Measurements from ENCODE around the gene EMILIN2. TPM values are rescaled to one million over a fixed set of nuclear protein-coding genes. Genes with fewer than 3 reads are reported as not detected.

The EMILIN2 gene
- total and polyA plus RNA-seq, 4 donors = 13.5 to 63.2 (median 36.0) TPM

DNA sequence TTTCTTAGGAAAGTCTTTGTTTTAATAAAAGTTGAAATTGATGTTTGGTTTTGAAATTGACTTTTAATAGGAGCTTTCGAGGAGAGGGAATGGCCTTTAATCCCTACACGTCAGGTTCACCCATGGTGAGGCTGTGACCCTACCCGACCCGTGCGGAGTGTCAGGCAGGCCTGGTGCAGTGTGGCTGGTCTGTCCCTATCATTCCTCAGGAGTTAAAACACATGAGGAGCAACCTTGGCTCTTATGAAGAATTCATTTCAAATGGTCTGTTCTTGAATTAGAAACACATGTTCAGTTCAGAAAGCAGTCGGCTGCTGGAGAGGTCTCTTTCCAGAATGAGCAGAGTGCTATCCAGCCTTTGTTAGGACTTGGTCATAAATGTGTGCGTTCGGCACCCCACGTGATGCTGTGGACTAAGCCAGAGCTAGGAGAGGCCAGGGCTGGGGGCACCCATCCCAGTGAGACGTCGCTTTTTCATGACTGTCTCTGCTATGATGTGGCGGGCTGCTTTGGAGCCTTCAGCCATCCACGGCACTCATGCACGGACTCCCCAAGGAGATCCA lies 54.7 kb downstream of the EMILIN2 start:
- H3K36me3 ChIP-seq (ENCODE audit: control insufficient read depth in 4 of 4, insufficient read depth in 4 of 4, low read length in 4 of 4) = no peaks in the 10 kb centered on the region
- no peaks in the 10 kb centered on the region for H3K27me3 ChIP-seq (ENCODE audit: control insufficient read depth in 3 of 3, insufficient read depth in 3 of 3, low read length in 2 of 3)
- no peaks in the 10 kb centered on the region for H3K9me3 ChIP-seq (ENCODE audit: control insufficient read depth in 4 of 4, insufficient read depth in 3 of 4, low read length in 3 of 4)
- ATAC-seq (ENCODE audit: insufficient read depth, low FRiP score) = no peak
- WGBS, 2 donors = 80 to 83% methylated on average over 14 of the region's 14 CpGs
- peaks cover 0 to 42% (median 24%) of the 10 kb centered on the region in 5 donors for H3K4me1 ChIP-seq (ENCODE audit: control insufficient read depth in 5 of 5, insufficient read depth in 5 of 5, low read length in 5 of 5)
- peak overlapping the region in 1 of 2 donors; percentile 28 for H3K27ac ChIP-seq (ENCODE audit: low read depth in 1 of 2, low read length in 1 of 2)
- no peak overlapping the region for H3K4me3 ChIP-seq
- DNase-seq = peak; percentile 78 to 93 (median 87)
- TF ChIP-seq, protein P1, sequence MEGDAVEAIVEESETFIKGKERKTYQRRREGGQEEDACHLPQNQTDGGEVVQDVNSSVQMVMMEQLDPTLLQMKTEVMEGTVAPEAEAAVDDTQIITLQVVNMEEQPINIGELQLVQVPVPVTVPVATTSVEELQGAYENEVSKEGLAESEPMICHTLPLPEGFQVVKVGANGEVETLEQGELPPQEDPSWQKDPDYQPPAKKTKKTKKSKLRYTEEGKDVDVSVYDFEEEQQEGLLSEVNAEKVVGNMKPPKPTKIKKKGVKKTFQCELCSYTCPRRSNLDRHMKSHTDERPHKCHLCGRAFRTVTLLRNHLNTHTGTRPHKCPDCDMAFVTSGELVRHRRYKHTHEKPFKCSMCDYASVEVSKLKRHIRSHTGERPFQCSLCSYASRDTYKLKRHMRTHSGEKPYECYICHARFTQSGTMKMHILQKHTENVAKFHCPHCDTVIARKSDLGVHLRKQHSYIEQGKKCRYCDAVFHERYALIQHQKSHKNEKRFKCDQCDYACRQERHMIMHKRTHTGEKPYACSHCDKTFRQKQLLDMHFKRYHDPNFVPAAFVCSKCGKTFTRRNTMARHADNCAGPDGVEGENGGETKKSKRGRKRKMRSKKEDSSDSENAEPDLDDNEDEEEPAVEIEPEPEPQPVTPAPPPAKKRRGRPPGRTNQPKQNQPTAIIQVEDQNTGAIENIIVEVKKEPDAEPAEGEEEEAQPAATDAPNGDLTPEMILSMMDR (IDR thresholded peaks at IDR 0.05; ENCODE audit: control extremely low read depth, extremely low read depth) = no peak
- H3K9ac ChIP-seq (ENCODE audit: insufficient read depth in 1 of 2, low read length in 2 of 2) = no peak overlapping the region

DNA sequence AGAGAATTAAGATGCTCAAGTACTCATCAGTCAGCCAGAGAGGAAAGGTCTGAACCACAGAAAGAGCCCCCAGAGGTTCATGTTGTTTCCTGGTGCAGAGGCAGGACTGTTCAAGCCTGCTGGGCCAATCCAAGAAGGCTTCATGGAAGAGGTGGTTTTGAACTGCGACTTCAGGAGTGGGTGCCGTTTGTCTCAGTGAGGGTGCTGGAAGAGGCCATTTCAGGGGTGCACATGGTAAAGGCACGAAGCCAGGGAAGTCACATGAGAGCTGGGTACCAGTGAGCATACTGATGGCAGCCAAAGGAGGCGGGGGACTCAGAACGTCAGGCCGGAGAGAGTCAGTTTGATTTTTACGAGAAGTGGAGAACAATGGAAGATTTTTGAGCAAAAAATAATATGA lies 55.5 kb downstream of the EMILIN2 start:
- ATAC-seq (ENCODE audit: insufficient read depth, low FRiP score) (no peak), DNase-seq (no peak)
- H3K27me3 ChIP-seq (ENCODE audit: control insufficient read depth in 3 of 3, insufficient read depth in 3 of 3, low read length in 2 of 3) = no peaks in the 10 kb centered on the region
- peaks cover 0 to 45% (median 24%) of the 10 kb centered on the region in 5 donors for H3K4me1 ChIP-seq (ENCODE audit: control insufficient read depth in 5 of 5, insufficient read depth in 5 of 5, low read length in 5 of 5)
- H3K9me3 ChIP-seq (ENCODE audit: control insufficient read depth in 4 of 4, insufficient read depth in 3 of 4, low read length in 3 of 4) = no peaks in the 10 kb centered on the region
- H3K9ac ChIP-seq (ENCODE audit: insufficient read depth in 1 of 2, low read length in 2 of 2) = no peak overlapping the region
- peak overlapping the region in 1 of 2 donors; percentile 79 for H3K27ac ChIP-seq (ENCODE audit: low read depth in 1 of 2, low read length in 1 of 2)
- H3K4me3 ChIP-seq = no peak overlapping the region
- WGBS, 2 donors = 90% methylated on average over 7 of the region's 7 CpGs
- no peaks in the 10 kb centered on the region for H3K36me3 ChIP-seq (ENCODE audit: control insufficient read depth in 4 of 4, insufficient read depth in 4 of 4, low read length in 4 of 4)
- TF ChIP-seq, protein P1 (IDR thresholded peaks at IDR 0.05; ENCODE audit: control extremely low read depth, extremely low read depth) = no peak

DNA sequence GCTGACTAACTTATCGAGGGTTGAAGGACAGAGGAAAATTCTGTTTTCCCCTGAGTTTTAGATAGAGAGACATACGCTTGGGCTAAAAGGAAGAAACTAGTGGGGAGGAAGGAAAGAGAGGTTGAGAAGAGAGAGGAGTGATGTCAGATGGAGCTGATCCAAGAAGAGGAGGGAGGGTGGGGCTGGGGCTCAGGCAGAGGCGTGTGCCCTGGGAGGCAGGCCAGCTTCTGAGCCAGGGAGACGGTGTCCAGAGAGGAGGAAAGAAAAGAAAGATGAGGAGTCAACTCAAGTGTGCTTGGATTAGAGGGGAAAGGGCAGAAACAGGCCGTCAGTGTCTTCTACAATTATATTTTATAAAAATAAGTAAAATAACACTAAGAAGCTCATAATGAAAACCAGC lies 56.2 kb downstream of the EMILIN2 start:
- DNase-seq (peak; percentile 70 to 89 (median 81)), ATAC-seq (ENCODE audit: insufficient read depth, low FRiP score) (no peak)
- 15 to 22% methylated on average over 5 of the region's 5 CpGs for WGBS, 2 donors

More for the DNA sequence above, 56.2 kb downstream of the EMILIN2 start:
- no peaks in the 10 kb centered on the region for H3K27me3 ChIP-seq (ENCODE audit: control insufficient read depth in 3 of 3, insufficient read depth in 3 of 3, low read length in 2 of 3)
- H3K27ac ChIP-seq (ENCODE audit: low read depth in 1 of 2, low read length in 1 of 2) = peak overlapping the region in 1 of 2 donors; percentile 82
- H3K4me3 ChIP-seq = no peak overlapping the region
- TF ChIP-seq, protein P1 (IDR thresholded peaks at IDR 0.05; ENCODE audit: control extremely low read depth, extremely low read depth) = no peak
- H3K9ac ChIP-seq (ENCODE audit: insufficient read depth in 1 of 2, low read length in 2 of 2) = no peak overlapping the region
- no peaks in the 10 kb centered on the region for H3K9me3 ChIP-seq (ENCODE audit: control insufficient read depth in 4 of 4, insufficient read depth in 3 of 4, low read length in 3 of 4)
- peaks cover 2 to 48% (median 23%) of the 10 kb centered on the region in 5 donors for H3K4me1 ChIP-seq (ENCODE audit: control insufficient read depth in 5 of 5, insufficient read depth in 5 of 5, low read length in 5 of 5)
- H3K36me3 ChIP-seq (ENCODE audit: control insufficient read depth in 4 of 4, insufficient read depth in 4 of 4, low read length in 4 of 4) = peaks cover 0 to under 1% (median 0%) of the 10 kb centered on the region in 4 donors

All from lung (tissue), 12 donors.